Measurements from ENCODE around the gene FAM217B.

The FAM217B gene

DNA sequence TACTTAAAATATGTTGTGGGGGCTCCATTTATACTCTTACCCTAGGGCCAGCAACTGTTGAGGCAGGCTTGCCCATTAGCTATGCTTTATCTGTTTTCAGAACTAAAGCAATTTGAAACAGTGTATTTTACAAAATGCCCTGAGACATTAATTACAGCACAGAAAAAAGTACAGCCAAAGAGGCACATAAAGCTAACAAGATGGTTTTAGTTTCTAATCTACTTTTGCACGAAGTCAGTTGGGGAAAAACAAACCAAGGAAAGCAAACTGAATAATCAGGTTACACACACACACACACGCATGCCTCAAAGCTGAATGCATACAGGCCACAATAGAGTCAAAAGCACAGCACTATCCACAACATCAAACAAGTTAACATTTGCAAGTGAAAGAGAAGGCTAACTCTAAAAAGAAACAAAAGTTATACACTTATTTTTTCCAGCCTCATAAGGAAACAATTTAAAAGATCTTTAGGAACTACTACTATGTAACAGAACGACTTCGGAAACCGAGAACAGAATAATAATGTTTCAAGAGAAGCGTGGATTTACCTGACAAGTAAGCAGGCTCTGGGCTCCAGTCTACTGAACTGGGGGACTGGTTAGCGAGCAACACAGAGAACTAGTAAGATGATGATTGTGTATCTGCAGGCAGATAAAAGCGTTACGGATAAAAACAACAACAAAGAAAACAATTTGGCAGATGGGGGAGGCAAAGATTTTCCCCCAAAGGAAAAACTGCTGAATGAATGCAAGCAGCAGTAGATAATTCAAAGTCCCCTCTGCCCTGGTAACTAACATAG is 8.5 kb upstream of the FAM217B start:
- Histone ChIP-seq H3K4me3 (ENCODE audit: low read length) (no peak overlapping the region), H3K9ac (ENCODE audit: low read depth, low read length) (no peak overlapping the region), H3K4me1 (ENCODE audit: control insufficient read depth, insufficient read depth, low read length) (peaks cover 4% of the 10 kb centered on the region), H3K36me3 (ENCODE audit: insufficient read depth, low read length) (no peaks in the 10 kb centered on the region), H3K27me3 (ENCODE audit: control insufficient read depth, insufficient read depth, low read length) (peaks cover 12% of the 10 kb centered on the region), H3K9me3 (replicated peaks; ENCODE audit: low read length) (no peaks in the 10 kb centered on the region), H3K4me2 (ENCODE audit: low read length) (no peak overlapping the region)

DNA sequence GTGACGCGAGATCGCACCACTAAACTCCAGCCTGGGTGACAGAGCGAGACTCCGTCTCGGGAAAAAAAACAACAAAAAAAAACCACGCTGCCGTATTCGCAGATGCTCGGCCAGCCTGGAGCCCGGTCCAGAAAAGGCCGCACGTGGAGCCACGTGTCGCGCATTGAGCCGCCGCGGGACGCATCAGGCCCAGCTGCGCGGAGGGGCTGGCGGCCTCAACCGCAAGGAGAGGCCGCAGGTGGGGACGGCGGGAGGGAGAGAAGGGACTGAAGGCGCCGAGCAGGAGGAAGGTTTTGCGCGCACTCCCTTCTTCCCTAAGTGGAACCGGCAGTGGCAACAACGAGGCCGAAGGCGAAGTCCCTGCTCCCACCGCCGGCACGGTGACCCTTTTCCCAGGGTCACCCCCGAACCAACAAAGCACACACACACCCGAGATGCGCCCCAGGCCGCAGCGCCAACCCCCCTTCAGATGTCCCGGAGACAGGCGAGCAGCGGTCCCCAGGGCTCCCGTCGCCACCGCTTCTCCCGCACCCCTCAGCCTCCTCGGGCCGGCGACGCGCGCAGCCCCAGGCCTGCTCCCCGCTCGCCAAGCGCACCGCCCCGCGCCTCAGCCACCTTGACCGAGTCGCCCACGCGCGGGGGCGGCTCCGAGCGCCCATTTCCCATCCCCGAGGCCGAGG is 7.4 kb upstream of the FAM217B start:
- Histone ChIP-seq H3K36me3 (ENCODE audit: insufficient read depth, low read length) (no peaks in the 10 kb centered on the region), H3K27me3 (ENCODE audit: control insufficient read depth, insufficient read depth, low read length) (peaks cover 3% of the 10 kb centered on the region), H3K4me2 (ENCODE audit: low read length) (no peak overlapping the region), H3K9ac (ENCODE audit: low read depth, low read length) (no peak overlapping the region), H3K4me3 (ENCODE audit: low read length) (no peak overlapping the region), H3K4me1 (ENCODE audit: control insufficient read depth, insufficient read depth, low read length) (peaks cover 7% of the 10 kb centered on the region), H3K9me3 (replicated peaks; ENCODE audit: low read length) (no peaks in the 10 kb centered on the region)

DNA sequence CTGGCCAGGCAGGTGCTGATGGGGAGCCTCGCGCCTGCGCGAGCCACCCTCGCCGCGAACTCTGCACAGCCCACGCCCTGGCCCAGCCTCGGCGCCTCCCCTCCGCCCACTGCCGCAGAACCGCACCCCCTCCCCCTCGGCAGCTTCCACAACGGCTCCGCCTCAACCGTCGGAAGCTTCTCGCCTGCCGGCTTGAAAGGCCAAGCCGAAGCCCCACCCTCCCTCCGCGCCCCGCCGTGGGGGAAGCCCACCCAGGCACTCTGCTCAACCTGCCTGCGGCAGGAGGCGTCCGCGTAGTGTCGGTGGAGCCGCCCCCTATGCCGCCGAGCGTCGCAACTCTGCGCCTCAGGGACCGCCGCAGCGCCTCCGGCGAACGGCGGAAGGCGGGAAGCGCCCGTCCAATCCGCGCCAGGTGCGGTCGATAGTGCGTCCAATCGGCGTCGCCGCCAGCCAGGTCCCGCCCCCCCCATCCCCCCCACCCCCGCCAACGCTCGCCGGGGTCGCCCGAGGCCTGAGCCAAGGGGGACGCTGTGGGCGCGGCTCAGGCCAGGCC is 6.8 kb upstream of the FAM217B start, which contains the start of gene SYCP2:
TSS of gene SYCP2 (minus strand) at position 342 of the 553 bp plus-strand sequence. CDS start 11,224 bp downstream, outside the sequence.
- H3K9ac ChIP-seq (ENCODE audit: low read depth, low read length): peak within 1 kb of the TSS; percentile 69
- H3K4me3 ChIP-seq (ENCODE audit: low read length): peak within 1 kb of the TSS; percentile 81
- no peaks in the 10 kb centered on the region for H3K27me3 ChIP-seq (ENCODE audit: control insufficient read depth, insufficient read depth, low read length)
- H3K4me1 ChIP-seq (ENCODE audit: control insufficient read depth, insufficient read depth, low read length): peaks cover 13% of the 10 kb centered on the region
- peak within 1 kb of the TSS; percentile 98 for H3K4me2 ChIP-seq (ENCODE audit: low read length)
- H3K9me3 ChIP-seq (replicated peaks; ENCODE audit: low read length): no peaks in the 10 kb centered on the region
- no peaks in the 10 kb centered on the region for H3K36me3 ChIP-seq (ENCODE audit: insufficient read depth, low read length)

DNA sequence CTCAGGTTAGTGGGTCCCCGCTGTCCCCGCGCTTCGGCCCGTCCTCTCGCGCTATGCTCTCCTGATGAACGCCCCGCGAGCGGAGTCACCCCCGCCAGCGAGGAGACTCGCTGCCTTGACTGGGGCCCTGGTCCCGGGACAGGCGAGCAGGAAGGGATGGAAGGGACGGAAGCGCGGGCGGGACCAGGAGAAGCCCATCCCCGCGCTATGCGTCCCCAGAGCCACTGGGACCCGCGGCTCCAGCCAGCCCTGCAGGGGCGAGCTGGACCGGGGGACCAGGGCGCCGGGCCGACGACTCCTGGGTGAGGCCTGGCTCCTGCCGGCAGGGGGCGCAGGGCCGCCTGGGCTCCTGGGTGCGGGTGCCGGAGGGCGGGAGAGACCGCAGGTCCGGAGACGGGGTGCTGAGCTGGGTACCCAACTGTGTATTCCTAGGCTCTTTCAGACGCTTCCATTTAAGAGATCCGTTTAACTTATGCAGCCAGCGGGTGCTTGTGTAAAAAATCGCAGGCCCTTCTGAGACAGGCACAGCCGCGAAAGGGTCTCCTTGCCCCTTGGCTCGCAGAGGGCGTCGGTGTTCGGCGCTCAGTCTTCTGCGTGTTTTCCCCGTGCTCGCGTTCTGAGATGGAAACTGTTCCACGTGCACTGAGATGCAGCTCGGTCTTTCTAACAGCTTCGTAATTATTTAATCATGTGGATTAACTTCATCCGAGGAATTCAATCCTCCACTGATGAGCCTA is 6.2 kb upstream of the FAM217B start:
- Histone ChIP-seq H3K4me1 (ENCODE audit: control insufficient read depth, insufficient read depth, low read length) (peaks cover 20% of the 10 kb centered on the region), H3K9me3 (replicated peaks; ENCODE audit: low read length) (no peaks in the 10 kb centered on the region), H3K4me2 (ENCODE audit: low read length) (peak overlapping the region; percentile 98), H3K27me3 (ENCODE audit: control insufficient read depth, insufficient read depth, low read length) (no peaks in the 10 kb centered on the region), H3K9ac (ENCODE audit: low read depth, low read length) (peak overlapping the region; percentile 69), H3K36me3 (ENCODE audit: insufficient read depth, low read length) (no peaks in the 10 kb centered on the region), H3K4me3 (ENCODE audit: low read length) (peak overlapping the region; percentile 81)

DNA sequence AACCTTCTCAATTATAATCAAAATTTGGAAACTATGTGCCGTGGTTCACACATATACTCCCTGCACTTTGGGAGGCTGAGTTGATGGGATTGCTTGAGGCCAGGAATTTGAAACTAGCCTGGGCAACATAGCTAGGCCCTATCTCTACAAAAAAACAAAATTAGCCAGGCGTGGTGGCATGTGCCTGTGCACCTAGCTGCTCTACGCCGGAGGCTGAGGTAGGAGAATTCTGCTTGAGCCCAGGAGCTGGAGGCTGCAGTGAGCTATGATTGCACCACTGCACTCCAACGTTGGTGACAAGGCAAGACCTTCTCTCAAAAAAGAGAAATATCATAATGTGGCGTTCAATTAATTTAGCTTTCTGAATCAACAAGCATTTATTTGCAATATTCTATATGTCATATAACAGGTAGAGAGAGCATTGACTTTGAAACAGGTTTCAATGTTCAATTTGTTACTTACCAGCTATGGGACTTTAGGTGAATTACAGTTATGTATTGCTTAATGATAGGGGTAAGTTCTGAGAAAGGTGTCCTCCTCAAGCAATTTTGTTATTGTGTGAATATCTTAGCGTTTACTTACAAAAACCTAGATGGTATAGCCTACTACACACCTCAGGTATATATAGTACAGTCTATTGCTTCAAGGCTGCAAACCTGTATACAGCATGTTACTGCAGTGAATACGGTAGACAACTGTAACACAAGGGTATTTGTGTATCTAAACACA is 4.6 kb upstream of the FAM217B start:
- peaks cover 25% of the 10 kb centered on the region for H3K4me1 ChIP-seq (ENCODE audit: control insufficient read depth, insufficient read depth, low read length)
- H3K9ac ChIP-seq (ENCODE audit: low read depth, low read length): no peak overlapping the region
- H3K27me3 ChIP-seq (ENCODE audit: control insufficient read depth, insufficient read depth, low read length): no peaks in the 10 kb centered on the region
- H3K36me3 ChIP-seq (ENCODE audit: insufficient read depth, low read length): no peaks in the 10 kb centered on the region
- H3K4me2 ChIP-seq (ENCODE audit: low read length): no peak overlapping the region
- no peak overlapping the region for H3K4me3 ChIP-seq (ENCODE audit: low read length)
- no peaks in the 10 kb centered on the region for H3K9me3 ChIP-seq (replicated peaks; ENCODE audit: low read length)

DNA sequence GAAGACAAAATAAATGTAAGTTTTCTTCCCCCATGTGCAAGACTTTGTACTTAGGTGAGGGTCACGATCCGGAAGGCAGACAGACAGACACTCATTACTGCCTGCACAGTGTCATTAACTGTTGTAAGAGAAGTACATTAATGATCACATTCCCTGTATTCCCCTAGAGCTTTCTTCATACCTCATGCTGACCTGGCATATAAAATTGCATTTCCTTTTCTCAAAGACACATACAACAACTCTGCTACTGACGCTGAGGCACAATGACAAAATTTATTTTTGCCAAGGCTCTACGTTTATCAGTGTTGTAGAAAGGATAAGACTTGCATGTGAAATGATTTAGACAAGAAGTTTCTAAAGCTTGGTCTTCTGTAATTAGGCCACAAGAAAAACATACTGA is 3.8 kb upstream of the FAM217B start:
- Histone ChIP-seq H3K27me3 (ENCODE audit: control insufficient read depth, insufficient read depth, low read length) (no peaks in the 10 kb centered on the region), H3K9me3 (replicated peaks; ENCODE audit: low read length) (no peaks in the 10 kb centered on the region), H3K4me1 (ENCODE audit: control insufficient read depth, insufficient read depth, low read length) (peaks cover 30% of the 10 kb centered on the region), H3K9ac (ENCODE audit: low read depth, low read length) (no peak overlapping the region), H3K4me2 (ENCODE audit: low read length) (no peak overlapping the region), H3K36me3 (ENCODE audit: insufficient read depth, low read length) (no peaks in the 10 kb centered on the region), H3K4me3 (ENCODE audit: low read length) (no peak overlapping the region)

DNA sequence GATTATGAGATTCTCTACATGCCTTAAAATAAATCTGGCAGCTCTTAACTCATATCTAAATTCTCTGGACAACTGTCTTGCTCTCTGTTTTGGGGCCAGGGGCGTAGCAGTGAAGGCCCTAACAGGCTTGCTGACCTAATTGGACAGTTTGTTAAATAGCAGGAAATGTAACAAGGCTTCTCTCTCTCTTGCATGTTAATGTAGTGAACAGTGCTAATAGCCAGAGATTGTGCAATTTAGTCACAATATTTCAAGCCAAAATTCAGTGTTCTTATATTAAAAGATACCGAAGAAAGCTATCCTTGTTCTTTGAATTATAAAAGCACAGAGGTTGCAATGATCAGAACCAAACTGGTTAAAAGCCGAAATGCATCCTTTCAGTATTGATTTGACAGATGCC is 3.0 kb upstream of the FAM217B start:
- Histone ChIP-seq H3K9ac (ENCODE audit: low read depth, low read length) (no peak overlapping the region), H3K4me3 (ENCODE audit: low read length) (no peak overlapping the region), H3K27me3 (ENCODE audit: control insufficient read depth, insufficient read depth, low read length) (no peaks in the 10 kb centered on the region), H3K36me3 (ENCODE audit: insufficient read depth, low read length) (no peaks in the 10 kb centered on the region), H3K4me1 (ENCODE audit: control insufficient read depth, insufficient read depth, low read length) (peaks cover 38% of the 10 kb centered on the region), H3K9me3 (replicated peaks; ENCODE audit: low read length) (no peaks in the 10 kb centered on the region), H3K4me2 (ENCODE audit: low read length) (no peak overlapping the region)

DNA sequence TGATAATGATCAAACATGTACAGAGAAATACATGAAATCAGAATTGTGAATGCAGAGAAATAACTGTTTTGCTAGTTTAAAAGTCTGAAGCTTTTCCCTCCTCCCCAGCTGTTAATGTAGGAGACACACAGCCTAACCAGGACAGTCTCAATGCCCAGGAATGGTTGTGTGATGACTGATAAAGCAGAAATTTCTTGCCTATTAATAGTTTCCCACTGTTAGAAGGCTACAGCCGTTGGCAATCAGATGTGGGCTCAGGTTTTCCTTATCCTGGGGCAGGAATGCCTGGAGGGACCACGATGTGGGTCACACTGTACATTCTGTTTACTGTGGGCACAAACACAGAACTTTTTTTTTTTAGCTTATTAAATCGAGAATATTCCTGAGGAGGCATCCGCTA is 2.0 kb upstream of the FAM217B start:
- peaks cover 39% of the 10 kb centered on the region for H3K4me1 ChIP-seq (ENCODE audit: control insufficient read depth, insufficient read depth, low read length)
- H3K36me3 ChIP-seq (ENCODE audit: insufficient read depth, low read length): peaks cover 3% of the 10 kb centered on the region
- H3K27me3 ChIP-seq (ENCODE audit: control insufficient read depth, insufficient read depth, low read length): no peaks in the 10 kb centered on the region
- no peak overlapping the region for H3K9ac ChIP-seq (ENCODE audit: low read depth, low read length)
- H3K4me3 ChIP-seq (ENCODE audit: low read length): peak overlapping the region; percentile 86
- peak overlapping the region; percentile 97 for H3K4me2 ChIP-seq (ENCODE audit: low read length)
- no peaks in the 10 kb centered on the region for H3K9me3 ChIP-seq (replicated peaks; ENCODE audit: low read length)

DNA sequence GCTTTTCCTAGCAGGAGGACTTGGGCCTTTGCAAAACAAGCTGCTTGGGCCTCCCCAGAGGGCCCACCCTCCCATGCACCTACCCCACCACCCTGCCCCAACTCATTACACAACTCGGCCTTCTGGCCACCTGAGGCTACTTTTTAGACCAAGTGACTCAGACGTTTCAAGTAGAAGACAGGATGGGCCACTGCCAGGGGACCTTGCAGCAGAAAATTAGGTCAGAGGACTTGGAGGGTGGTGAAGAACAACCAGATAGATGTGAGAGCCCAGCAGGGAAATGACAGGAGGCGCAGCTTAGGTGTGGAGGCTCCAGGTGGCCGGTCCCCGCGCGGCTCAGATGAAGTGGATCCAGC is 1.5 kb upstream of the FAM217B start:
- Histone ChIP-seq H3K4me1 (ENCODE audit: control insufficient read depth, insufficient read depth, low read length) (peaks cover 39% of the 10 kb centered on the region), H3K27me3 (ENCODE audit: control insufficient read depth, insufficient read depth, low read length) (no peaks in the 10 kb centered on the region), H3K36me3 (ENCODE audit: insufficient read depth, low read length) (peaks cover 7% of the 10 kb centered on the region), H3K4me2 (ENCODE audit: low read length) (peak overlapping the region; percentile 97), H3K9me3 (replicated peaks; ENCODE audit: low read length) (no peaks in the 10 kb centered on the region), H3K4me3 (ENCODE audit: low read length) (peak overlapping the region; percentile 86), H3K9ac (ENCODE audit: low read depth, low read length) (no peak overlapping the region)

DNA sequence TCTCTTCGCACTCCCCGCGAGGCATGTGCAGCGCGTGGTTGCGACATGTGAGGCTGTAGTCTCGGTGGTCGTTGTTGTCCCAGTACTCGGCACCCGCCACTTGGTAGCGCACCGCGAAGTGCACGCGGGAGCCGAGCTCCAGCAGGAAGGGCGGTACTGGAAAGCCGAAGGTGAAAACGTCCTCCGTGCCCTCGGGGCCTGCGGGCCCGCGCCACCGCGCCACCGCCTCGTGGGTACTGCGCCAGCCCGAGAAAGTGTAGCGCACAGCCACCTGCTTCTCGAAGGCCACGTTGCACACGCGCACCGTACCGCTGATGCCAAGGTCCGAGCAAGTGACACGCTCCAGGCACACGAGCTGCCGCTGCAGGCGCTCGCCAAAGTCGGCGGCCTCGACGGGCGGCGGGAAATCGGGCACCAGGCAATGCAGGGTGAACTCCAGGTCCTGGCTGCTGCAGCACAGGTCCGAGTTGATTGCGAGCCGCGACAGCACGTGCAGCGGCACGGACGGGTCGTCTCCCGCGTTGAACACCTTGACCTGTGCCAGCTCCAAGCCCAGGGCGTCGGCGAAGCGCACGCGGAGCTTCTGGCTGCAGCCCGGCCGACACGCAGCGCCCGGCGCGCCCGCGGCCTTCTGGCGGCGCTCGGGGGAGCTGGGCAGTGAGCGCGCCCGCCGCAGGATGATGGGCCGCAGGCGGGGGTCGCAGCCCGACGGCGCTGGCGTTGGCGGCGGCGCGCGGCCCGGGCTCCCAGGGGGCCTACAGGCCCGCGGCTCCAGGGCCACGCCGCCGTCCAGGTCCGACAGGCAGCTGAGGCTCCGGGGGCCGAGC is 924 bp upstream of the FAM217B start:
- H3K4me1 ChIP-seq (ENCODE audit: control insufficient read depth, insufficient read depth, low read length): peaks cover 36% of the 10 kb centered on the region
- H3K4me2 ChIP-seq (ENCODE audit: low read length): peak overlapping the region; percentile 97
- peak overlapping the region; percentile 86 for H3K4me3 ChIP-seq (ENCODE audit: low read length)
- no peaks in the 10 kb centered on the region for H3K9me3 ChIP-seq (replicated peaks; ENCODE audit: low read length)
- peaks cover 13% of the 10 kb centered on the region for H3K36me3 ChIP-seq (ENCODE audit: insufficient read depth, low read length)
- H3K27me3 ChIP-seq (ENCODE audit: control insufficient read depth, insufficient read depth, low read length): no peaks in the 10 kb centered on the region
- peak overlapping the region; percentile 86 for H3K9ac ChIP-seq (ENCODE audit: low read depth, low read length)

All from skeletal muscle satellite cell (primary cell).